B cell (primary cell): ENCODE results near the gene PTPN14. TPM values are rescaled to one million over a fixed set of nuclear protein-coding genes. Genes with fewer than 3 reads are reported as not detected.

ENCODE experiments used
- ATAC-seq: fragments of 200-7000 bp; cut with Tn5 transposase; one replicate; pipeline ENCODE4 v1.10.0; 2021; ENCODE audit warnings: low read depth, mild to moderate bottlenecking, moderate number of reproducible peaks, moderate library complexity
- CTCF ChIA-PET: fragments of 350-600 bp; sonication (Branson Sonifier 250); formaldehyde crosslinking; loops from one replicate; lab custom pipeline; 2021; ENCODE audit warnings: antibody characterized with exemption, inconsistent platforms; lab: Charles Lee
- POLR2A ChIA-PET: fragments of 350-600 bp; sonication (Branson Sonifier 250); formaldehyde crosslinking; loops from one replicate; lab custom pipeline; 2021; ENCODE audit warnings: antibody characterized with exemption; lab: Charles Lee
- DNase-seq: peaks from one replicate; pipeline ENCODE4 v3.0.0; 2013
- H2AFZ ChIP-seq: 2 replicates; pipeline ENCODE4 v1.6.1; 2012; ENCODE audit warnings: mild to moderate bottlenecking, low read depth, low read length; ENCODE audit not compliant: insufficient read depth, poor library complexity, severe bottlenecking
- H3K27ac ChIP-seq, 2 donors: 1 replicate in 1 of 2; 2 replicates in 1 of 2; pipeline ENCODE4 v1.5.1; 2012 to 2013; ENCODE audit warnings: low read length in 2 of 2, mild to moderate bottlenecking in 2 of 2, moderate library complexity in 1 of 2
- H3K27me3 ChIP-seq, 4 experiments: fragments of 200-600 bp in 1 of 4; sonication (generic) in 1 of 4; replicated peaks in 1 of 4; 1 replicate in 2 of 4; 2 replicates in 2 of 4; pipeline versions ENCODE4 v1.6.1 to v1.7.0; 2013 to 2016; ENCODE audit warnings: low read length in 3 of 4, mild to moderate bottlenecking in 2 of 4, mixed read lengths in 1 of 4, moderate library complexity in 1 of 4; ENCODE audit not compliant: insufficient read depth in 4 of 4, control insufficient read depth in 3 of 4; ENCODE audit errors: control extremely low read depth in 1 of 4
- H3K36me3 ChIP-seq, 2 experiments: replicated peaks in 1 of 2; 1 replicate in 1 of 2; 2 replicates in 1 of 2; pipeline versions ENCODE4 v1.6.1 to v1.7.1; 2013; ENCODE audit warnings: low read length in 1 of 2; ENCODE audit not compliant: insufficient read depth in 2 of 2, control insufficient read depth in 1 of 2; ENCODE audit errors: control extremely low read depth in 1 of 2, extremely low read depth in 1 of 2
- H3K4me1 ChIP-seq, 2 donors: fragments of 200-600 bp in 1 of 2; sonication (generic) in 1 of 2; 1 replicate in 1 of 2; 2 replicates in 1 of 2; pipeline versions ENCODE4 v1.5.1 to v1.6.1; 2013 to 2017; ENCODE audit warnings: low read length in 2 of 2; ENCODE audit not compliant: control insufficient read depth in 2 of 2, insufficient read depth in 2 of 2
- H3K4me2 ChIP-seq: replicated peaks from 2 replicates; pipeline ENCODE3; 2012; ENCODE audit warnings: mild to moderate bottlenecking, low read depth, low read length; ENCODE audit not compliant: poor library complexity, severe bottlenecking
- H3K4me3 ChIP-seq, 5 experiments: fragments of 200-600 bp in 1 of 5; sonication (generic) in 1 of 5; 1 replicate in 3 of 5; 2 replicates in 2 of 5; pipeline versions ENCODE4 v1.5.1 to v1.7.0; 2011 to 2016; ENCODE audit warnings: low read length in 4 of 5, mild to moderate bottlenecking in 4 of 5, low read depth in 2 of 5, control low read depth in 1 of 5, moderate library complexity in 1 of 5; ENCODE audit not compliant: insufficient read depth in 1 of 5; ENCODE audit errors: control extremely low read depth in 1 of 5, extremely low read depth in 1 of 5
- H3K79me2 ChIP-seq: fragments of 200-600 bp; sonication (generic); one replicate; pipeline ENCODE4 v1.6.0; 2016; ENCODE audit warnings: low read length; ENCODE audit not compliant: control insufficient read depth, insufficient read depth
- H3K9ac ChIP-seq: fragments of 200-600 bp; sonication (generic); 2 replicates; pipeline ENCODE4 v1.6.1; 2017; ENCODE audit warnings: mild to moderate bottlenecking, low read length, moderate library complexity
- H3K9me3 ChIP-seq, 3 donors: one replicate each; pipeline versions ENCODE4 v1.6.1 to v1.7.1; 2013; ENCODE audit warnings: low read length in 2 of 3; ENCODE audit not compliant: control insufficient read depth in 2 of 3, insufficient read depth in 1 of 3; ENCODE audit errors: control extremely low read depth in 1 of 3
- H4K20me1 ChIP-seq: 2 replicates; pipeline ENCODE4 v1.6.0; 2012; ENCODE audit warnings: mild to moderate bottlenecking, low read length; ENCODE audit not compliant: insufficient read depth, control insufficient read depth, poor library complexity, severe bottlenecking
- H3K27ac Mint-ChIP-seq: one replicate; pipeline ENCODE4 v1.8.0; 2021; ENCODE audit warnings: mixed read lengths
- H3K27me3 Mint-ChIP-seq: one replicate; pipeline ENCODE4 v1.8.0; 2021; ENCODE audit warnings: mixed read lengths
- H3K4me1 Mint-ChIP-seq: one replicate; pipeline ENCODE4 v1.8.0; 2021; ENCODE audit warnings: mixed read lengths
- H3K4me3 Mint-ChIP-seq: one replicate; pipeline ENCODE4 v1.8.0; 2021; ENCODE audit warnings: mixed read lengths
- H3K9me3 Mint-ChIP-seq: one replicate; pipeline ENCODE4 v1.8.0; 2022; ENCODE audit warnings: mixed read lengths; ENCODE audit not compliant: insufficient read depth
- EZH2 ChIP-seq: IDR thresholded peaks from 2 replicates; pipeline ENCODE4 v1.6.1; 2012; ENCODE audit warnings: borderline replicate concordance, low read depth, mild to moderate bottlenecking, moderate library complexity, low read length; ENCODE audit not compliant: insufficient read depth, poor library complexity, severe bottlenecking
- WGBS: methylation state at CpG from one replicate; pipeline ENCODE4 v1.1.5; 2013; ENCODE audit warnings: missing lambda C conversion rate; ENCODE audit not compliant: insufficient coverage; 5-methylcytosine and 5-hydroxymethylcytosine counted together
- intact Hi-C: fragments of 100-400 bp; cut with micrococcal nuclease; formaldehyde crosslinking; loops from one replicate; pipeline ENCODE4 v1.10.0; 2022
- polyA plus RNA-seq: library from polyadenylated mRNA; depleted of rRNA; stranded (reverse); fragments of >200 nt; gene quantifications from 2 replicates; pipeline ENCODE4 v1.2.3, GENCODE V29; 2012
- total RNA-seq, 2 donors: library from RNA; stranded (reverse); fragments of 120-200 nt in 1 of 2; gene quantifications; 1 replicate in 1 of 2; 2 replicates in 1 of 2; pipeline versions ENCODE4 v1.2.3 to v1.2.4, GENCODE V29; 2013 to 2022
- TF ChIP-seq, protein P1 (sequence below): fragments of 200-600 bp; IDR thresholded peaks from one replicate; pipeline ENCODE4 v1.8.0; 2022; ENCODE audit warnings: antibody characterized with exemption, mild to moderate bottlenecking

The PTPN14 gene
- total and polyA plus RNA-seq, 2 donors (not counting 1 experiment from before 2014, with no cell fraction given): under 0.01 TPM; not detected in 1

DNA sequence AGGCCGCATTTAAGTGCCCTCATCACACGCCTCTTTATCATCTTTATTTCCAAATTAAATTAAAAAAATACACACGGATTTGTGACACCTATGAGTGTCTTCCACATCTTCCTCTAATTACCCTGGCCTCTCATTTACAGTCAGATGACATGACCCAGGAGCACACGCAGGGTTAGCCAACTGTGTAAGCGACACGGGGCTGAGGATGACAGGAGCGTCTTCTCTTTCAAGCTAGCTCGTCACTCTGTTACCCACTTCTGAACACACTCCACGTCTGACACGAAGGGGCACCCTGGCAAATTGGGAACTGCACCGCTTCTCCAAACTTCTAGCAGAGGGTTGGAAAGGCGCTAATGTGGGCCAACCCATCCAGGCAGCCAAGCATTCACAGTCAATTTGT lies 158.3 kb downstream of the PTPN14 start:
- Histone ChIP-seq H3K9me3 (no peaks in the 10 kb centered on the region), H4K20me1 (no peaks in the 10 kb centered on the region), H3K27ac (no peak overlapping the region), H3K36me3 (no peaks in the 10 kb centered on the region), H2AFZ (no peak overlapping the region), H3K27me3 (no peaks in the 10 kb centered on the region), H3K79me2 (no peaks in the 10 kb centered on the region), H3K9ac (no peak overlapping the region), H3K4me2 (no peak overlapping the region), H3K4me1 (no peaks in the 10 kb centered on the region), H3K4me3 (no peak overlapping the region)
- CTCF ChIA-PET: no interaction called here
- no peaks in the 10 kb centered on the region for H3K4me1 Mint-ChIP-seq
- H3K9me3 Mint-ChIP-seq: no peaks in the 10 kb centered on the region
- ATAC-seq (no peak), DNase-seq (no peak)
- WGBS: 92% methylated on average over 12 of the region's 12 CpGs
- POLR2A ChIA-PET: no interaction called here
- peaks cover 3% of the 10 kb centered on the region for H3K27me3 Mint-ChIP-seq
- TF ChIP-seq, protein P1, sequence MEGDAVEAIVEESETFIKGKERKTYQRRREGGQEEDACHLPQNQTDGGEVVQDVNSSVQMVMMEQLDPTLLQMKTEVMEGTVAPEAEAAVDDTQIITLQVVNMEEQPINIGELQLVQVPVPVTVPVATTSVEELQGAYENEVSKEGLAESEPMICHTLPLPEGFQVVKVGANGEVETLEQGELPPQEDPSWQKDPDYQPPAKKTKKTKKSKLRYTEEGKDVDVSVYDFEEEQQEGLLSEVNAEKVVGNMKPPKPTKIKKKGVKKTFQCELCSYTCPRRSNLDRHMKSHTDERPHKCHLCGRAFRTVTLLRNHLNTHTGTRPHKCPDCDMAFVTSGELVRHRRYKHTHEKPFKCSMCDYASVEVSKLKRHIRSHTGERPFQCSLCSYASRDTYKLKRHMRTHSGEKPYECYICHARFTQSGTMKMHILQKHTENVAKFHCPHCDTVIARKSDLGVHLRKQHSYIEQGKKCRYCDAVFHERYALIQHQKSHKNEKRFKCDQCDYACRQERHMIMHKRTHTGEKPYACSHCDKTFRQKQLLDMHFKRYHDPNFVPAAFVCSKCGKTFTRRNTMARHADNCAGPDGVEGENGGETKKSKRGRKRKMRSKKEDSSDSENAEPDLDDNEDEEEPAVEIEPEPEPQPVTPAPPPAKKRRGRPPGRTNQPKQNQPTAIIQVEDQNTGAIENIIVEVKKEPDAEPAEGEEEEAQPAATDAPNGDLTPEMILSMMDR: no peak
- TF ChIP-seq EZH2: no peak
- H3K27ac Mint-ChIP-seq: no peak overlapping the region
- intact Hi-C loops: no loop called here
- no peak overlapping the region for H3K4me3 Mint-ChIP-seq

DNA sequence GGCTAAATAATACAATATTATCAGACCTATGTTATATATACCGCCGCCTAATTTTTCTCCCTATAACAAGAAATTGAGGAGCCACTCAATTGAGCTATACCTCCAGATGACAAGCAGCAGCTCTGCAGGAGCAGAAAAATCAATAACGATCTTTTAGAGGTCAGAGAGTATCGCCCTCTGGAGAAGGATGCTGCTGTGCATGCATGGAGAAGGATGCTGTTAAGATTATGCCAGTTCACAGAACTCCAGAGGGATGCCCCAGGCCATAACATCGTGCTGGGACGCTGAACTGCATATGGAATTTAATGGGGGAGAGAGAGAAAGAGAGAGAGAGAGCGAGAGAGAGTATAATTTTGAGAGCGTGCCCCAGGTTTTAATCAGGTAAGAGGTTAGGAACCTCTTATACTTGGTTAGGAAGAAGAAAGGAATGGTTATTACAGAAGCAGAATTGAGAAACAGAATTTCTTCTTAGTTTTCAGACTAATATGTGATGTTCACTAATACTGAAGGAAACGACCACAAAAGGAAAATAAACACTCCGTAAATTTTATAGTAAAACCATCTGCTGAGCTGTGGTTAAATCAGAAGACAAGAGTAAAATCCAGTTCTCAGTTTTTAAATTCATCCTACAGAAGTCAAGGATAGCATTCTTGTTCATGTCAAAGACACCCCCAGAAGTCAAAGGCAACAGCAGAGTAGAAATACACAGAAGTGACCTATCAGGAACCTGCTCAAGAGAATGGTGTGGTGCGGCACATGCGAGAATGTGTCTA lies 159.3 kb downstream of the PTPN14 start:
- CTCF ChIA-PET: no interaction called here
- Histone ChIP-seq H3K36me3 (no peaks in the 10 kb centered on the region), H4K20me1 (no peaks in the 10 kb centered on the region), H3K9me3 (no peaks in the 10 kb centered on the region), H3K4me3 (no peak overlapping the region), H3K9ac (no peak overlapping the region), H3K4me2 (no peak overlapping the region), H3K27ac (no peak overlapping the region), H2AFZ (no peak overlapping the region), H3K4me1 (no peaks in the 10 kb centered on the region), H3K27me3 (no peaks in the 10 kb centered on the region), H3K79me2 (no peaks in the 10 kb centered on the region)
- POLR2A ChIA-PET: no interaction called here
- ATAC-seq (no peak), DNase-seq (no peak)
- no peaks in the 10 kb centered on the region for H3K4me1 Mint-ChIP-seq
- no peak overlapping the region for H3K27ac Mint-ChIP-seq
- H3K4me3 Mint-ChIP-seq: no peak overlapping the region
- WGBS: 88% methylated on average over 8 of the region's 12 CpGs
- H3K9me3 Mint-ChIP-seq: no peaks in the 10 kb centered on the region
- peaks cover 3% of the 10 kb centered on the region for H3K27me3 Mint-ChIP-seq
- TF ChIP-seq EZH2: no peak
- TF ChIP-seq, protein P1: no peak
- intact Hi-C loops: no loop called here
